AG04449 (cell line): ENCODE measurements around the gene PRR19.

ENCODE experiments used
- CTCF ChIA-PET: fragments of 350-600 bp; formaldehyde crosslinking; extraction: SDS; loops from one replicate; lab custom pipeline; 2021; ENCODE audit warnings: antibody characterized with exemption; lab: Yijun Ruan, JAX
- POLR2A ChIA-PET: fragments of 400-600, 350-600 bp; formaldehyde crosslinking; extraction: SDS; loops from one replicate; lab custom pipeline; 2020; ENCODE audit warnings: antibody characterized with exemption, inconsistent platforms; lab: Yijun Ruan, JAX
- DNase-seq: peaks from one replicate; pipeline ENCODE4 v3.0.0-alpha.2; 2010; ENCODE audit warnings: low read depth, low spot score
- H3K4me3 ChIP-seq: 2 replicates; pipeline ENCODE4 v1.5.1; 2011; ENCODE audit warnings: low read depth, mild to moderate bottlenecking, control low read depth, low read length
- TF ChIP-seq, protein P1 (sequence below): IDR thresholded peaks from one replicate; pipeline ENCODE4 v1.5.1; 2011; ENCODE audit warnings: mild to moderate bottlenecking, moderate library complexity, low read length, control low read depth, inconsistent platforms; ENCODE audit not compliant: insufficient read depth; ENCODE audit errors: missing control alignments

Gene PRR19

DNA sequence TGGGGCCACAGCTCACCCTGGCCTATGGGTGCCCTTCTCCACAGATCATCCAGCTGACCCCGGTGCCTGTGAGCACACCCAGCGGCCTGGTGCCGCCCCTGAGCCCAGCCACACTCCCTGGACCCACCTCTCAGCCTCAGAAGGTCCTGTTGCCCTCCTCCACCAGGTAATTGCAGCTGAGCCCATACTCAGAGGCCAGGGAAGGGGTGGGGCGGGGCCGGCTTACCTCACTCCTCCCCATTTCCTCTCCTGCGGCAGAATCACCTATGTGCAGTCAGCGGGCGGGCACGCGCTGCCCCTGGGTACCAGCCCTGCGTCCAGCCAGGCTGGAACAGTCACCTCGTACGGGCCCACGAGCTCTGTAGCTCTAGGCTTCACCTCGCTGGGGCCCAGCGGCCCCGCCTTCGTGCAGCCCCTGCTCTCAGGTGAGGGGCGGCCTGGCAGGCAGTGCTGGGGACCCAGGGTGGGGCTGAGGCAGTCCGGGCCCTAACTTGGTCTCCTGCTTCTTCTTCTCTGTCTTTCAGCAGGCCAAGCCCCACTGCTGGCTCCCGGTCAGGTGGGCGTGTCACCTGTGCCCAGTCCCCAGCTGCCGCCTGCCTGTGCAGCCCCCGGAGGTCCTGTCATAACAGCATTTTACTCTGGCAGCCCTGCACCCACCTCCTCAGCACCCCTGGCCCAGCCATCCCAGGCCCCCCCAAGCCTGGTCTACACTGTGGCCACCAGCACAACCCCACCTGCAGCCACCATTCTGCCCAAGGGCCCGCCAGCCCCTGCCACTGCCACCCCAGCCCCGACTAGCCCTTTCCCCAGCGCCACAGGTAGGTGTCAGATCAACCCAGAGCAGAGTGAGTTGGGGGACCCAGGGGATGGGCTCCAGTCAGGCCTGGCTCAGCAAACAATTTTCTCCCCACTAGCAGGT, 9.6 kb upstream of the PRR19 start:
- no peak for DNase-seq
- ChIA-PET POLR2A (no interaction called here), CTCF (interaction anchor here (0.9 to 14.2 kb wide), 5 partner anchors 9 to 46 kb away, joined by 3 to 258 read pairs (median 3); partner anchors contain the start of genes GSK3A, PAFAH1B3 and PRR19)
- H3K4me3 ChIP-seq = no peak overlapping the region
- TF ChIP-seq, protein P1, sequence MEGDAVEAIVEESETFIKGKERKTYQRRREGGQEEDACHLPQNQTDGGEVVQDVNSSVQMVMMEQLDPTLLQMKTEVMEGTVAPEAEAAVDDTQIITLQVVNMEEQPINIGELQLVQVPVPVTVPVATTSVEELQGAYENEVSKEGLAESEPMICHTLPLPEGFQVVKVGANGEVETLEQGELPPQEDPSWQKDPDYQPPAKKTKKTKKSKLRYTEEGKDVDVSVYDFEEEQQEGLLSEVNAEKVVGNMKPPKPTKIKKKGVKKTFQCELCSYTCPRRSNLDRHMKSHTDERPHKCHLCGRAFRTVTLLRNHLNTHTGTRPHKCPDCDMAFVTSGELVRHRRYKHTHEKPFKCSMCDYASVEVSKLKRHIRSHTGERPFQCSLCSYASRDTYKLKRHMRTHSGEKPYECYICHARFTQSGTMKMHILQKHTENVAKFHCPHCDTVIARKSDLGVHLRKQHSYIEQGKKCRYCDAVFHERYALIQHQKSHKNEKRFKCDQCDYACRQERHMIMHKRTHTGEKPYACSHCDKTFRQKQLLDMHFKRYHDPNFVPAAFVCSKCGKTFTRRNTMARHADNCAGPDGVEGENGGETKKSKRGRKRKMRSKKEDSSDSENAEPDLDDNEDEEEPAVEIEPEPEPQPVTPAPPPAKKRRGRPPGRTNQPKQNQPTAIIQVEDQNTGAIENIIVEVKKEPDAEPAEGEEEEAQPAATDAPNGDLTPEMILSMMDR = no peak

DNA sequence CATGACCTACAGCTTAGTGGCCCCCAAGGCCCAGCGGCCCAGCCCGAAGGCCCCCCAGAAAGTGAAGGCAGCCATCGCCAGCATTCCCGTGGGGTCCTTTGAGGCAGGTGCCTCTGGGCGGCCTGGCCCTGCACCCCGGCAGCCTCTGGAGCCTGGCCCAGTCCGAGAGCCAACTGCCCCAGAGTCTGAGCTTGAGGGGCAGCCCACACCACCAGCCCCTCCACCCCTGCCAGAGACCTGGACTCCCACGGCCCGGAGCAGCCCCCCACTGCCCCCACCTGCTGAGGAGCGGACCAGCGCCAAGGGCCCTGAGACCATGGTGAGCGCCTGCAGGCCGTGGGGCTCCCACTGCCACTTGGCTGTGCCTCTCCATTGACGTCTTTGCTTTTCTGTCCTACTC, 9.0 kb upstream of the PRR19 start:
- TF ChIP-seq, protein P1 = no peak
- ChIA-PET POLR2A (no interaction called here), CTCF (interaction anchor here (0.7 to 14.2 kb wide), 5 partner anchors 8 to 47 kb away, joined by 3 to 258 read pairs (median 4); partner anchors contain the start of genes GSK3A and PRR19)
- no peak for DNase-seq
- no peak overlapping the region for H3K4me3 ChIP-seq

DNA sequence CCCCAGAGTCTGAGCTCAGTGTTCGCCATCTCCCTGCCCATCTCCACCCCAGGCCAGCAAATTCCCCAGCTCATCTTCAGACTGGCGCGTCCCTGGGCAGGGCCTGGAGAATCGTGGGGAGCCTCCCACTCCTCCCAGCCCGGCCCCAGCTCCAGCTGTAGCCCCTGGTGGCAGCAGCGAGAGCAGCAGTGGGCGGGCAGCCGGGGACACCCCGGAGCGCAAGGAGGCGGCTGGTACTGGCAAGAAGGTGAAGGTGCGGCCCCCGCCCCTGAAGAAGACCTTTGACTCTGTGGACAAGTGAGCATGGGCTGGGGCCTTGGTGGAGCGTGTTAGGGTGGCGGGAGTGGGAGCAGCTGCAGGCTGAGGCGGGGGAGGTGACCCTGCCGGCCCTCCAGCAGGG, 8.4 kb upstream of the PRR19 start:
- CTCF ChIA-PET = interaction anchor here (0.7 to 14.2 kb wide), 4 partner anchors 8 to 47 kb away, joined by 3 to 258 read pairs (median 6); partner anchors contain the start of genes GSK3A and PRR19
- TF ChIP-seq, protein P1 = peak; percentile 28
- POLR2A ChIA-PET = no interaction called here
- DNase-seq = no peak
- H3K4me3 ChIP-seq = no peak overlapping the region

DNA sequence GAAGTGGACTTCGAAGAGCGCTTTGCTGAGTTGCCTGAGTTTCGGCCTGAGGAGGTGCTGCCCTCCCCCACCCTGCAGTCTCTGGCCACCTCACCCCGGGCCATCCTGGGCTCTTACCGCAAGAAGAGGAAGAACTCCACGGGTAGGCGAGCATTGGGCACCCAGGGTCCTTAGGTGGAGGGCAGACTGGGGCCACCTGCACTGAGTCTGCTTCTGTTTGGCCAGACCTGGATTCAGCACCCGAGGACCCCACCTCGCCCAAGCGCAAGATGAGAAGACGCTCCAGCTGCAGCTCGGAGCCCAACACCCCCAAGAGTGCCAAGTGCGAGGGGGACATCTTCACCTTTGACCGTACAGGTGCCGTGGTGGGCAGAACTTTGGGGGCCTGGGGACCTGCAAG, 8.0 kb upstream of the PRR19 start:
- ChIA-PET POLR2A (no interaction called here), CTCF (interaction anchor here (1.0 to 14.2 kb wide), 5 partner anchors 7 to 185 kb away, joined by 3 to 258 read pairs (median 7); partner anchors contain the start of gene GSK3A)
- H3K4me3 ChIP-seq = no peak overlapping the region
- TF ChIP-seq, protein P1 = no peak
- no peak for DNase-seq

DNA sequence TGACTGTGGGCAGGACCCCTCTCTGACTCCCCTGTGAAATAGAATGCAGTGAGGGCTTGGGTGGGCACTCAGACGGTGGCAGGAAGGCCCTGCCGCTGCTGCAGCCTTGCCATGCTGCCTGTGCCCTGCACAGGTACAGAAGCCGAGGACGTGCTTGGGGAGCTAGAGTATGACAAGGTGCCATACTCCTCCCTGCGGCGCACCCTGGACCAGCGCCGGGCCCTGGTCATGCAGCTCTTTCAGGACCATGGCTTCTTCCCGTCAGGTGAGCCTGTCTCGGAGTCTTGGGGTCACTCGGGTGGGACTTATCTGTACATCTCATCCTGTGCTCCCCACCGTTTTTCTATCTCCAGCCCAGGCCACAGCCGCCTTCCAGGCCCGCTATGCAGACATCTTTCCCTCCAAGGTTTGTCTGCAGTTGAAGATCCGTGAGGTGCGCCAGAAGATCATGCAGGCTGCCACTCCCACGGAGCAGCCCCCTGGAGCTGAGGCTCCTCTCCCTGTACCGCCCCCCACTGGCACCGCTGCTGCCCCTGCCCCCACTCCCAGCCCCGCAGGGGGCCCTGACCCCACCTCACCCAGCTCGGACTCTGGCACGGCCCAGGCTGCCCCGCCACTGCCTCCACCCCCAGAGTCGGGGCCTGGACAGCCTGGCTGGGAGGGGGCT, 7.3 kb upstream of the PRR19 start:
- ChIA-PET CTCF (interaction anchor here (0.9 to 14.2 kb wide), 10 partner anchors 8 to 186 kb away, joined by 3 to 258 read pairs (median 6); partner anchors contain the start of gene GSK3A), POLR2A (interaction anchor here (1.1 kb wide), 2 partner anchors 11 to 48 kb away, joined by 4 to 5 read pairs; no protein-coding TSS in a partner anchor)
- DNase-seq = no peak
- TF ChIP-seq, protein P1 = no peak
- no peak overlapping the region for H3K4me3 ChIP-seq
